ENCODE data around the gene ITPR2. TPM values are rescaled to one million over a fixed set of nuclear protein-coding genes. Genes with fewer than 3 reads are reported as not detected.

Gene ITPR2
- total RNA-seq, 1 experiment from 2014 or later = 41.6 TPM

- no peaks in the 10 kb centered on the region for H3K27me3 ChIP-seq (replicated peaks; ENCODE audit: control insufficient read depth, insufficient read depth, low read length)
- peak in 1 of 2 experiments; percentile 22 for TF ChIP-seq CTCF (IDR thresholded peaks at IDR 0.05; ENCODE audit: insufficient read depth in 1 of 2, low read depth in 1 of 2, low read length in 1 of 2, severe bottlenecking in 1 of 2, unreplicated experiment in 1 of 2)
- DNase-seq = no peak
- H3K4me1 ChIP-seq = no peaks in the 10 kb centered on the region
- Mint-ChIP-seq H3K27me3 (ENCODE audit: insufficient read depth, unreplicated experiment) (no peaks in the 10 kb centered on the region), H3K9me3 (ENCODE audit: unreplicated experiment) (no peaks in the 10 kb centered on the region), H3K27ac (ENCODE audit: unreplicated experiment) (no peak overlapping the region), H3K4me1 (ENCODE audit: low read depth, unreplicated experiment) (peaks cover 6% of the 10 kb centered on the region), H3K36me3 (ENCODE audit: insufficient read depth, unreplicated experiment) (no peaks in the 10 kb centered on the region), H3K4me3 (ENCODE audit: unreplicated experiment) (no peak overlapping the region)
- no peaks in the 10 kb centered on the region for H3K9me3 ChIP-seq
- intact Hi-C loops (cut with micrococcal nuclease; ENCODE audit: unreplicated experiment) = no loop called here
- CTCF ChIA-PET = no interaction called here
- POLR2A ChIA-PET = no interaction called here
- no TSS peak for BruUV-seq (replicated peaks)
- H3K4me3 ChIP-seq (ENCODE audit: low read depth, low read length) = no peak overlapping the region
- no peaks in the 10 kb centered on the region; the same call in 1 of the 2 replicates for H3K36me3 ChIP-seq (ENCODE audit: control insufficient read depth, insufficient read depth, low read length)
Observed at GRCh38 chr12:26465419-26466097, 367.4 kb downstream of the ITPR2 start.

GRCh38 chr12:26461776-26462175, 371.2 kb downstream of the ITPR2 start:
- Mint-ChIP-seq H3K27ac (ENCODE audit: unreplicated experiment) (no peak overlapping the region), H3K4me1 (ENCODE audit: low read depth, unreplicated experiment) (peaks cover 6% of the 10 kb centered on the region), H3K4me3 (ENCODE audit: unreplicated experiment) (no peak overlapping the region), H3K36me3 (ENCODE audit: insufficient read depth, unreplicated experiment) (no peaks in the 10 kb centered on the region), H3K9me3 (ENCODE audit: unreplicated experiment) (no peaks in the 10 kb centered on the region), H3K27me3 (ENCODE audit: insufficient read depth, unreplicated experiment) (no peaks in the 10 kb centered on the region)
- no peaks in the 10 kb centered on the region for H3K4me1 ChIP-seq
- H3K36me3 ChIP-seq (ENCODE audit: control insufficient read depth, insufficient read depth, low read length) = no peaks in the 10 kb centered on the region; the same call in 1 of the 2 replicates
- H3K27me3 ChIP-seq (replicated peaks; ENCODE audit: control insufficient read depth, insufficient read depth, low read length) = no peaks in the 10 kb centered on the region
- intact Hi-C loops (cut with micrococcal nuclease; ENCODE audit: unreplicated experiment) = no loop called here
- POLR2A ChIA-PET = no interaction called here
- CTCF ChIA-PET = interaction anchor here (0.7 to 0.9 kb wide), 2 partner anchors 370 to 1870 kb away, joined by 3 read pairs; no protein-coding TSS in a partner anchor
- DNase-seq = no peak
- BruUV-seq (replicated peaks) = no TSS peak
- no peak for TF ChIP-seq CTCF (IDR thresholded peaks at IDR 0.05; ENCODE audit: insufficient read depth in 1 of 2, low read depth in 1 of 2, low read length in 1 of 2, severe bottlenecking in 1 of 2, unreplicated experiment in 1 of 2)
- no peak overlapping the region for H3K4me3 ChIP-seq (ENCODE audit: low read depth, low read length)
- H3K9me3 ChIP-seq = no peaks in the 10 kb centered on the region

- no peak overlapping the region for H3K27ac Mint-ChIP-seq (ENCODE audit: unreplicated experiment)
- POLR2A ChIA-PET = no interaction called here
Observed at GRCh38 chr12:26460361-26460760, 372.6 kb downstream of the ITPR2 start.

More at GRCh38 chr12:26460361-26460760, 372.6 kb downstream of the ITPR2 start:
- H3K27me3 Mint-ChIP-seq (ENCODE audit: insufficient read depth, unreplicated experiment) = no peaks in the 10 kb centered on the region
- H3K4me1 Mint-ChIP-seq (ENCODE audit: low read depth, unreplicated experiment) = peaks cover 6% of the 10 kb centered on the region
- no TSS peak for BruUV-seq (replicated peaks)
- no peak for TF ChIP-seq CTCF (IDR thresholded peaks at IDR 0.05; ENCODE audit: insufficient read depth in 1 of 2, low read depth in 1 of 2, low read length in 1 of 2, severe bottlenecking in 1 of 2, unreplicated experiment in 1 of 2)
- Histone ChIP-seq H3K4me1 (0 out of 2 replicates have a peak, but pooled peaks cover 3% of the 10 kb centered on the region), H3K27me3 (replicated peaks; ENCODE audit: control insufficient read depth, insufficient read depth, low read length) (no peaks in the 10 kb centered on the region), H3K9me3 (no peaks in the 10 kb centered on the region), H3K4me3 (ENCODE audit: low read depth, low read length) (no peak overlapping the region), H3K36me3 (ENCODE audit: control insufficient read depth, insufficient read depth, low read length) (no peaks in the 10 kb centered on the region; the same call in 1 of the 2 replicates)
- H3K36me3 Mint-ChIP-seq (ENCODE audit: insufficient read depth, unreplicated experiment) = no peaks in the 10 kb centered on the region
- no peak for DNase-seq
- no peak overlapping the region for H3K4me3 Mint-ChIP-seq (ENCODE audit: unreplicated experiment)
- H3K9me3 Mint-ChIP-seq (ENCODE audit: unreplicated experiment) = no peaks in the 10 kb centered on the region
- intact Hi-C loops (cut with micrococcal nuclease; ENCODE audit: unreplicated experiment) = no loop called here
- CTCF ChIA-PET = no interaction called here

All from Caco-2 (cell line).